D721Med (cell line): ENCODE data around the gene ETV6.

Experiments
- DNase-seq: peaks from one replicate; pipeline ENCODE4 v3.0.0; 2011; ENCODE audit warnings: low spot score; ENCODE audit not compliant: insufficient read length
- FAIRE-seq: peaks from 2 replicates; lab custom pipeline; 2011; peaks lifted over from hg19 to GRCh38; lab: Jason Lieb, UNC
- TF ChIP-seq, protein P1 (sequence below): IDR thresholded peaks from 2 replicates; pipeline ENCODE4 v1.5.1; 2012; ENCODE audit warnings: mild to moderate bottlenecking, control low read depth; ENCODE audit not compliant: insufficient read depth; ENCODE audit errors: missing control alignments

ETV6 gene

DNA sequence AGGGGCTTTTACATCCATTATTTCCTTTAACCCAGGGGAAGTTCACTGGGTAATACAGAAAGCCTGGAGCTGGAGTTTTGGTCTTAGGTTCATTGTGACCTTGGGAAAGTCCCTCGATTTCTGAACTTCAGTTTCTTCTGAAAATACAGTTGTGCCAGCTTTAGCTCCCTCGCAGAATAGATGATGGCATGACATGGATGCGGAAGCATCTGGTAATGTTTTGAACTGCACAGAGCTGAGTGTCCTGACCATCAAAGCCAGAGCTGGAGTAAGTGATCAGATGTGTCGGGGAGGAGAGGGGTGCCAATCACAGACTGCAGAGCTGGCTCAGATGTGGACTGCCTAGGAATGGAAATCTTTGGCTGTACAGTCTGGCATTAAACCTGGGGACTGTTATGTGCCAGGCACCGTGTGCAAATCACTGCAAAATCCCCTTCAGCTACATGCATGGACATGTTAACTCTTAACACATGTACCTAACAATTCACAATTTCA, 180.9 kb downstream of the ETV6 start:
- no peak for FAIRE-seq
- no peak for DNase-seq
- TF ChIP-seq, protein P1, sequence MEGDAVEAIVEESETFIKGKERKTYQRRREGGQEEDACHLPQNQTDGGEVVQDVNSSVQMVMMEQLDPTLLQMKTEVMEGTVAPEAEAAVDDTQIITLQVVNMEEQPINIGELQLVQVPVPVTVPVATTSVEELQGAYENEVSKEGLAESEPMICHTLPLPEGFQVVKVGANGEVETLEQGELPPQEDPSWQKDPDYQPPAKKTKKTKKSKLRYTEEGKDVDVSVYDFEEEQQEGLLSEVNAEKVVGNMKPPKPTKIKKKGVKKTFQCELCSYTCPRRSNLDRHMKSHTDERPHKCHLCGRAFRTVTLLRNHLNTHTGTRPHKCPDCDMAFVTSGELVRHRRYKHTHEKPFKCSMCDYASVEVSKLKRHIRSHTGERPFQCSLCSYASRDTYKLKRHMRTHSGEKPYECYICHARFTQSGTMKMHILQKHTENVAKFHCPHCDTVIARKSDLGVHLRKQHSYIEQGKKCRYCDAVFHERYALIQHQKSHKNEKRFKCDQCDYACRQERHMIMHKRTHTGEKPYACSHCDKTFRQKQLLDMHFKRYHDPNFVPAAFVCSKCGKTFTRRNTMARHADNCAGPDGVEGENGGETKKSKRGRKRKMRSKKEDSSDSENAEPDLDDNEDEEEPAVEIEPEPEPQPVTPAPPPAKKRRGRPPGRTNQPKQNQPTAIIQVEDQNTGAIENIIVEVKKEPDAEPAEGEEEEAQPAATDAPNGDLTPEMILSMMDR, result no peak

DNA sequence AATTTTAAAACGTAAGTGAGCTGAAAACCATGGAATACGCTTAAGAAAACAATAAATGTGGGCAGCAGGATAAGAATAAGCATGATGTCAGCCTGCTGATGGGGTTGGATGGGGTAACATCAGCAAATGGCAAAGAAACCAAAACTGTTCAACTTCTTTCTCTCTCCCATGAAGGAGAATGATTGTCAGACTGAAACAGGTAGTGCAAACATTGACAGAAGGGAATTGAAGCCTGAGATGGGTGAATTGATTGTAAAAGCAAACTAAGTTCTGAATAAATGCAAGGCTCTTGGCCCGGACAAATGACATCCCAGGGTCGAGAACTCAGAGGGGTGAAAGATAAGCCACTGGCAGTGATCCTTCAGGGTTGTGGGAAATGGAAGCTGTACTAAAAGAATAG, 182.6 kb downstream of the ETV6 start:
- no peak for DNase-seq
- no peak for FAIRE-seq
- TF ChIP-seq, protein P1, result no peak

DNA sequence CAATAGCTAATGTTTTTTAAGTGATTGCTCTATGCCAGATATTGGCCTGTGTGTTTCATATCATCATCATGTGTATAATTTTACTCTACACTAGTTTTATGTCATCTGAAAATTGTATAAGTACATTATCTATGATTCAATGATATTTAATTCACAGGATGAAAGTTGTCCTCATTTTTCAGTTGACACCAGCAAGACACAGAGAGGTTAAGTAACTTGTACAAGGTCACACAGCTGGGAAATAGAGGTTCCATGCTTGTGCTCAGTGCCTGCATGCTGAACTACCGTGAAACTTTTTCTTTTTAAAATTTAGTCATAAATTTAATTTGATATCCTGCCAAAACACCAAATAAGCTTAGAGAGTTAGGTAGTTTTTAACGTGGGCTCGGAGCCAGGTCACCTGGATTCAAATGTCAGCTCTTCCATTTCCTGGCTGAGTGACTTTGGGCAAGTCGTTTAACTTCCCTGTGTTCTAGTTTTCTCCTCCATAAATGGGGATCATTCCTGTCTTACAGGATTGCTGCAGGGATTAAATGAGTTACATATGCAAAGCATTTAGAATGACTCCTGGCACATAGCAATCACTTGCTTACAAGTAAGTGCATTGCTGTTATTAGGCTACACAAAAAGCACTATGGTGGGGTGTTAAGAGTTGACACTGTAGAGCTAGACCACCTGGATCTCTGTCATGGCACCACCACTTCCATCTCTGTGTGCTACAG, 183.9 kb downstream of the ETV6 start:
- DNase-seq (no peak), FAIRE-seq (no peak)
- TF ChIP-seq, protein P1, result no peak

DNA sequence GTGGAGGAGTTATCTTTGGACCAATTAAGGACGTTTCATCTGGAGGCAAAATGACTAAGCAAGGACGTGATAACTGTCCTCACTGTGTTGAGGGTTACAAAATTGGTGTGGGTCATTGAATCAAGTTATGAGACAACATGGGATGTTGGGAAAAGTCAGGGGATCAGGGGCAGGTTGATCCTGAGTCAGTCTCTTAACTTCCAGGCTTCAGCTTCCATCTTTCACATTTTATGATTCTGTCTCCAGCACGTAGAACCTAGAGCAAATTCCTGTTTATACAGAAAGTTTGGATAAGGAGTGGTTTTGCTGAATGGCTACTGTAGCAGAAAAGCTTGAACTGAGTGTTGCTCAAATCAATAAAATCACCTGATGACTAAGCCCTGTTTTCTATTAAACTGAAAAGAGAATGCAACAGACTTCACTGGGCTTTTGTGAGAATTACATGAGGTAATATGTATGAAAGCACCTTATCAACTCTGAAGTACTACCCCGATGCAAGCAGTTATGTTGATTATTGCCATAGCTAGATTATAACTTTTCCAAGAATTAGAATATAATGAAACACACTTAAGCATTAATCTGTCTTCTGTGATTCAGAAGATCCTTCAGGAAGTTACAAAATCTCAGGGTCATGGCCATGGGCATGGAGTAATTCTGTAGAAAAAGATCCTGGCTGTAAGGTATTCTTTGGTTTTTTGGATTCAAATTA, 184.8 kb downstream of the ETV6 start:
- DNase-seq (no peak), FAIRE-seq (no peak)
- TF ChIP-seq, protein P1, result no peak

DNA sequence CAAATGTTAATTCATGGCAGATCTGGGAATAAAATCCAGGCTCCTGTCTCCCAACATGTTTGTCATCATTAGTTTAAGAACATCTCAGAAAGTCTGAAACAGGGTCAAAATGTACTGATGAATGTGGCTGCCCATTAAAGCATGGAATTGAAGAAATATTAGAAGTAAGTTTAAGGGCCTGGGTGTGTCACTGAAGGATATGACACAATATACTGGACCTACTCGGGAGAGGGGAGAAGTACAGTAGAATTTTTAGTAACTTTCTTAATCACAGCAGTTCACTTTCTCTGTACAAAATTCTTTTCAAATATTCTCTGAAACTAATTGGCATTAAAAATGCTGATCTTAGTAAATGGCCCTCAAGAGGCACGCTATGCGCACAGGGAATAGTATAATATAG, 185.5 kb downstream of the ETV6 start:
- FAIRE-seq, result no peak

DNA sequence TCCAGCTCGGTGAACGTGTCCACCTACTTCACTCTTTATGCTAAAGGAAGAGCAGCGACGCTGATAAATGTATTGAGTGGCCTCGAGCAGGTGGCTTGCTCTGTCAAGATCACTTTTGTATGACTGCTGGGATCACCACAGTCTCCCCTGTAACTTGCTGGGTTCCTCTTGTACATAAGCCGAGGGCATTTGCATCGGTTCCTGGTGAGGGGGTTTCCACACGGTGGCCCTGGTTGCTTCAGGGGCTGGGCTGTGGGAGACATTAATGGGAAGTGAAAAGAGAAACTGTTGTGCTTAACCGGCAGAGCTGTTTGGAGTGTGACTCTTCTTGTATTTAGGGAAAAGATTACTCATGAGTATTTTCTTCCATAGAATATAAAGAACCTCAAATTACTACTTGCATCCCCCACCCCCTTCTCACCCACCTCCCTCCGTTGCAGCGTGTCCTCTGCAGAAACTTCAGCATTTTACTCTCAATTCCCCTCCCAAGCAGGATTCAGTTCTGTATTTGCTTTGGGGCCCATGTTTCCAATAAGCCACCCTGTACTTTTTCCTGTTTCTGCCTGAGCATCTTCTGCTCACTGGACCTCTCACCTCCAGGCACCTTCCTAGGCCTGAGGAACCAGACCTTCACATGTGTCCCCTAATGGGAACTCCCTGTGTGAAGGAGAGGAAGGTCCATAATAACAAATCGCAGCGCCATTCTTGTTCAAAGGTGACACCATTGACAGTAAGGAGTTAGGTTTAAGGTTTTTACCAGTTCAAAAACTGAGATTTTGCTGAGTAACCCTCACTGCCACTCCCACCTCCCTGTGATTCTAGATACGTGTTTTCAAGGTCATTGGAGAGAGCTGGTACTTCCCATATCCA, 187.0 kb downstream of the ETV6 start:
- no peak for FAIRE-seq
- TF ChIP-seq, protein P1, result no peak
- no peak for DNase-seq

More for the DNA sequence above, 185.5 kb downstream of the ETV6 start:
- TF ChIP-seq, protein P1, result no peak
- no peak for DNase-seq
